ENCODE measurements around the gene PPME1. TPM values are rescaled to one million over a fixed set of nuclear protein-coding genes. Genes with fewer than 3 reads are reported as not detected.

Gene PPME1
- total RNA-seq, 6 experiments from 2014 or later = 49.5 to 107 (median 56.9) TPM

DNA sequence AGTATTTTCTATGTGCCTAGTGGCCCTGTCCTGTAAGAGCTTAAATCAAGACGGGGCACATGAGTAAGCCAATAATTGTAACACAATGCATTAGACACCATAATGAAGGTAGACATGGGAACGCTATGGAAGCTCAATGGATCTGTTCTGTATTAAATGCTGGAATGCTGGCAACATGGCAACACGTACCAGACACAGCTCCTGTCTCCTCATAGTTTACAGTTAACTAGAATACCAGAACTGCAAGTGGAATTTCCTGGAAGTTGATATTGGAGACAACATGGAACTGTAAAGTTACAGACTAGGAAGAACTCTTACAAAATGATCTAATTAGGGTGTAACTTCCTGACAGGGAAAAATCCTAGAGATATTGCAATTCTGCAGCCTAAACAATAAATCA lies 127.9 kb downstream of the PPME1 start:
- H3K4me1 Mint-ChIP-seq (ENCODE audit: low read depth) = peaks cover 12% of the 10 kb centered on the region; the same call in 1 of the 2 replicates
- no peak overlapping the region for H3K4me3 Mint-ChIP-seq
- no peaks in the 10 kb centered on the region for H3K27me3 Mint-ChIP-seq (ENCODE audit: insufficient read depth)
- peaks cover 9% of the 10 kb centered on the region for H3K9me3 Mint-ChIP-seq
- TF ChIP-seq, protein P1, sequence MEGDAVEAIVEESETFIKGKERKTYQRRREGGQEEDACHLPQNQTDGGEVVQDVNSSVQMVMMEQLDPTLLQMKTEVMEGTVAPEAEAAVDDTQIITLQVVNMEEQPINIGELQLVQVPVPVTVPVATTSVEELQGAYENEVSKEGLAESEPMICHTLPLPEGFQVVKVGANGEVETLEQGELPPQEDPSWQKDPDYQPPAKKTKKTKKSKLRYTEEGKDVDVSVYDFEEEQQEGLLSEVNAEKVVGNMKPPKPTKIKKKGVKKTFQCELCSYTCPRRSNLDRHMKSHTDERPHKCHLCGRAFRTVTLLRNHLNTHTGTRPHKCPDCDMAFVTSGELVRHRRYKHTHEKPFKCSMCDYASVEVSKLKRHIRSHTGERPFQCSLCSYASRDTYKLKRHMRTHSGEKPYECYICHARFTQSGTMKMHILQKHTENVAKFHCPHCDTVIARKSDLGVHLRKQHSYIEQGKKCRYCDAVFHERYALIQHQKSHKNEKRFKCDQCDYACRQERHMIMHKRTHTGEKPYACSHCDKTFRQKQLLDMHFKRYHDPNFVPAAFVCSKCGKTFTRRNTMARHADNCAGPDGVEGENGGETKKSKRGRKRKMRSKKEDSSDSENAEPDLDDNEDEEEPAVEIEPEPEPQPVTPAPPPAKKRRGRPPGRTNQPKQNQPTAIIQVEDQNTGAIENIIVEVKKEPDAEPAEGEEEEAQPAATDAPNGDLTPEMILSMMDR (IDR thresholded peaks at IDR 0.05) = no peak
- DNase-seq = no peak
- H3K27ac Mint-ChIP-seq = no peak overlapping the region
- H3K36me3 Mint-ChIP-seq (ENCODE audit: low read depth) = peaks cover 3% of the 10 kb centered on the region; the same call in 1 of the 2 replicates

Other genes starting within 250 kb of the PPME1 start
- under 1 TPM in 4 of 6 experiments, not detected in 2; 0.11 to 0.25 (median 0.17) TPM for gene DNAJB13, start 220.3 kb upstream of the PPME1 start, total RNA-seq (2021; fragmentation: NEBNext Ultra II Directional; extraction: Animal tissue kit (Norgen Biotek cat#: 25700))
- 1 to 10 TPM; 6.4 to 9.9 (median 8.0) TPM for gene UCP2, start 188.4 kb upstream of the PPME1 start, total RNA-seq (2021; fragmentation: NEBNext Ultra II Directional; extraction: Animal tissue kit (Norgen Biotek cat#: 25700))
- gene UCP3, start 162.2 kb upstream of the PPME1 start, total RNA-seq (2021; fragmentation: NEBNext Ultra II Directional; extraction: Animal tissue kit (Norgen Biotek cat#: 25700)) = under 1 TPM; 0.10 to 0.62 (median 0.39) TPM
- 10 to 100 TPM; 14.6 to 23.0 (median 17.2) TPM for gene C2CD3, start 287 bp upstream of the PPME1 start, total RNA-seq (2021; fragmentation: NEBNext Ultra II Directional; extraction: Animal tissue kit (Norgen Biotek cat#: 25700))
- 1 to 10 TPM in 4 of 6 experiments, under 1 TPM in 2; 0.94 to 5.2 (median 1.1) TPM for gene P4HA3, start 140.4 kb downstream of the PPME1 start, total RNA-seq (2021; fragmentation: NEBNext Ultra II Directional; extraction: Animal tissue kit (Norgen Biotek cat#: 25700))
- 1 to 10 TPM; 1.2 to 3.2 (median 1.6) TPM for gene PGM2L1, start 227.1 kb downstream of the PPME1 start, total RNA-seq (2021; fragmentation: NEBNext Ultra II Directional; extraction: Animal tissue kit (Norgen Biotek cat#: 25700))

Data from HFFc6 (cell line).